ENCODE results near the gene AIP.

AIP gene

GRCh38 chr11:67492801-67493547, 10.1 kb downstream of the AIP start:
- no peak for DNase-seq (ENCODE audit: low read depth in 1 of 2, low spot score in 1 of 2)

GRCh38 chr11:67493548-67494370, 10.9 kb downstream of the AIP start:
- DNase-seq (ENCODE audit: low read depth in 1 of 2, low spot score in 1 of 2): no peak

- DNase-seq (ENCODE audit: low read depth in 1 of 2, low spot score in 1 of 2): no peak
Measured at GRCh38 chr11:67494371-67495233, 11.8 kb downstream of the AIP start.

GRCh38 chr11:67495234-67496005, 12.6 kb downstream of the AIP start:
- no peak for DNase-seq (ENCODE audit: low read depth in 1 of 2, low spot score in 1 of 2)

GRCh38 chr11:67496113-67496512, 13.3 kb downstream of the AIP start:
- no peak for DNase-seq (ENCODE audit: low read depth in 1 of 2, low spot score in 1 of 2)

- no peak for DNase-seq (ENCODE audit: low read depth in 1 of 2, low spot score in 1 of 2)
Measured at GRCh38 chr11:67497656-67498291, 14.9 kb downstream of the AIP start.

- no peak for DNase-seq (ENCODE audit: low read depth in 1 of 2, low spot score in 1 of 2)
Measured at GRCh38 chr11:67498544-67498972, 15.7 kb downstream of the AIP start.

GRCh38 chr11:67499808-67500483, 17.1 kb downstream of the AIP start:
- no peak for DNase-seq (ENCODE audit: low read depth in 1 of 2, low spot score in 1 of 2)

- no peak for DNase-seq (ENCODE audit: low read depth in 1 of 2, low spot score in 1 of 2)
Measured at GRCh38 chr11:67500484-67500821, 17.6 kb downstream of the AIP start.

GRCh38 chr11:67500831-67501715, 18.2 kb downstream of the AIP start:
- no peak for DNase-seq (ENCODE audit: low read depth in 1 of 2, low spot score in 1 of 2)

- DNase-seq (ENCODE audit: low read depth in 1 of 2, low spot score in 1 of 2): no peak
Measured at GRCh38 chr11:67501854-67502253, 19.0 kb downstream of the AIP start.

GRCh38 chr11:67502328-67502979, 19.6 kb downstream of the AIP start:
- DNase-seq (ENCODE audit: low read depth in 1 of 2, low spot score in 1 of 2): no peak

- DNase-seq (ENCODE audit: low read depth in 1 of 2, low spot score in 1 of 2): no peak
Measured at GRCh38 chr11:67503119-67504004, 20.5 kb downstream of the AIP start.

- no peak for DNase-seq (ENCODE audit: low read depth in 1 of 2, low spot score in 1 of 2)
Measured at GRCh38 chr11:67504005-67504949, 21.5 kb downstream of the AIP start.

- peak; percentile 56 to 67 for DNase-seq (ENCODE audit: low read depth in 1 of 2, low spot score in 1 of 2)
Measured at GRCh38 chr11:67504950-67505581, 22.2 kb downstream of the AIP start, which contains the start of gene PITPNM1. TSS of gene PITPNM1 (minus strand) at chr11:67505363. CDS start at chr11:67504180, 1,183 bp downstream.

Measured in stimulated activated CD4-positive, alpha-beta T cell treated with anti-CD3 and anti-CD28 coated beads, Interleukin-15, amount 100 ng/mL, for 1 hour (primary cell).